SK-N-SH treated with all-trans-retinoic acid at 6 μM for 48 hours (cell line): ENCODE measurements around the gene SMYD2.
A peak's percentile ranks its signal among the peaks of the same experiment; 100 is the strongest.

Experiments used
- ATAC-seq: fragments of 200-7000 bp; cut with Tn5 transposase; 3 replicates; pipeline ENCODE4 v1.9.1; 2020; ENCODE audit warnings: mild to moderate bottlenecking, moderate library complexity
- ARNTL ChIP-seq: fragments of 450-650 bp; formaldehyde crosslinking; IDR thresholded peaks from 2 replicates; pipeline ENCODE4 v1.5.0; 2020; ENCODE audit warnings: low read depth, mild to moderate bottlenecking, moderate library complexity, borderline replicate concordance
- BACH2 ChIP-seq: fragments of 250-450 bp; sonication (Bioruptor Pico); IDR thresholded peaks from 2 replicates; pipeline ENCODE4 v1.9.0; 2021; ENCODE audit warnings: mild to moderate bottlenecking, borderline replicate concordance
- CREB5 ChIP-seq: fragments of 250-450 bp; sonication (Bioruptor Pico); IDR thresholded peaks from 2 replicates; pipeline ENCODE4 v1.5.1; 2020; ENCODE audit warnings: low read depth, mild to moderate bottlenecking, moderate library complexity
- CSDC2 ChIP-seq: fragments of 250-450 bp; sonication (Bioruptor Pico); IDR thresholded peaks from 2 replicates; pipeline ENCODE4 v1.5.0; 2020; ENCODE audit warnings: mild to moderate bottlenecking, moderate library complexity
- CSRNP3 ChIP-seq: fragments of 250-450 bp; sonication (Bioruptor Pico); IDR thresholded peaks from 2 replicates; pipeline ENCODE4 v1.5.1; 2021; ENCODE audit warnings: mild to moderate bottlenecking, moderate library complexity
- ESRRG ChIP-seq: fragments of 250-450 bp; sonication (Bioruptor Pico); IDR thresholded peaks from 2 replicates; pipeline ENCODE4 v1.6.1; 2021; ENCODE audit warnings: mild to moderate bottlenecking
- GLIS3 ChIP-seq: fragments of 250-450 bp; sonication (Bioruptor Pico); IDR thresholded peaks from 2 replicates; pipeline ENCODE4 v1.5.0; 2020; ENCODE audit warnings: mild to moderate bottlenecking, moderate library complexity
- ISL1 ChIP-seq: fragments of 250-450 bp; sonication (Bioruptor Pico); IDR thresholded peaks from 2 replicates; pipeline ENCODE4 v2.1.2; 2022; ENCODE audit warnings: mild to moderate bottlenecking, moderate library complexity
- OSR1 ChIP-seq: fragments of 250-450 bp; sonication (Bioruptor Pico); IDR thresholded peaks from 2 replicates; pipeline ENCODE4 v1.8.0; 2022; ENCODE audit warnings: moderate library complexity, mild to moderate bottlenecking, inconsistent platforms
- PATZ1 ChIP-seq: fragments of 250-450 bp; sonication (Bioruptor Pico); IDR thresholded peaks from 2 replicates; pipeline ENCODE4 v1.8.0; 2020; ENCODE audit warnings: mild to moderate bottlenecking, moderate library complexity, borderline replicate concordance
- PPARA ChIP-seq: fragments of 250-450 bp; sonication (Bioruptor Pico); IDR thresholded peaks from 2 replicates; pipeline ENCODE4 v1.5.0; 2020; ENCODE audit warnings: mild to moderate bottlenecking, borderline replicate concordance
- RARB ChIP-seq: fragments of 250-450 bp; sonication (Bioruptor Pico); IDR thresholded peaks from 2 replicates; pipeline ENCODE4 v1.8.0; 2021; ENCODE audit warnings: mild to moderate bottlenecking, moderate library complexity
- TCF4 ChIP-seq: fragments of 250-450 bp; sonication (Bioruptor Pico); IDR thresholded peaks from 2 replicates; pipeline ENCODE4 v1.8.0; 2021; ENCODE audit warnings: mild to moderate bottlenecking, moderate library complexity, borderline replicate concordance
- TOX ChIP-seq: fragments of 250-450 bp; sonication (Bioruptor Pico); IDR thresholded peaks from 2 replicates; pipeline ENCODE4 v1.8.0; 2021; ENCODE audit warnings: mild to moderate bottlenecking, moderate library complexity, borderline replicate concordance
- ZC3H10 ChIP-seq: fragments of 250-450 bp; sonication (Bioruptor Pico); IDR thresholded peaks from 2 replicates; pipeline ENCODE4 v1.5.1; 2021; ENCODE audit warnings: mild to moderate bottlenecking, moderate library complexity
- ZFP3 ChIP-seq: fragments of 250-450 bp; sonication (Bioruptor Pico); IDR thresholded peaks from 2 replicates; pipeline ENCODE4 v1.5.0; 2020; ENCODE audit warnings: mild to moderate bottlenecking, moderate library complexity
- ZFP30 ChIP-seq: fragments of 450-650 bp; formaldehyde crosslinking; IDR thresholded peaks from 2 replicates; pipeline ENCODE4 v1.5.0; 2022; ENCODE audit warnings: mild to moderate bottlenecking, moderate library complexity
- ZNF70 ChIP-seq: fragments of 450-650 bp; formaldehyde crosslinking; IDR thresholded peaks from 2 replicates; pipeline ENCODE4 v1.5.0; 2020; ENCODE audit warnings: mild to moderate bottlenecking, moderate library complexity
- ZNF8 ChIP-seq: fragments of 450-650 bp; formaldehyde crosslinking; IDR thresholded peaks from 2 replicates; pipeline ENCODE4 v1.5.0; 2020; ENCODE audit warnings: mild to moderate bottlenecking, moderate library complexity

SMYD2 gene

GRCh38 chr1:214372092-214372491 lies 91.1 kb downstream of the SMYD2 start (continued):
- no peak for TF ChIP-seq CSRNP3 (CRISPR knock-in tag)

GRCh38 chr1:214377485-214377884 lies 96.5 kb downstream of the SMYD2 start:
- ATAC-seq, result no peak
- TF ChIP-seq BACH2 (CRISPR knock-in tag) (no peak), PPARA (no peak), ZFP30 (CRISPR knock-in tag) (no peak), RARB (CRISPR knock-in tag) (no peak), ARNTL (CRISPR knock-in tag) (no peak), ZC3H10 (no peak), CSDC2 (CRISPR knock-in tag) (no peak), ZNF70 (CRISPR knock-in tag) (no peak), TOX (no peak), OSR1 (CRISPR knock-in tag) (no peak), ZFP3 (CRISPR knock-in tag) (no peak), ZNF8 (no peak), TCF4 (CRISPR knock-in tag) (no peak), GLIS3 (CRISPR knock-in tag) (no peak), CREB5 (CRISPR knock-in tag) (no peak), ESRRG (CRISPR knock-in tag) (no peak)
- TF ChIP-seq, all 23 proteins: peak for 0

GRCh38 chr1:214377886-214378285 lies 96.9 kb downstream of the SMYD2 start:
- TF ChIP-seq ESRRG (CRISPR knock-in tag) (no peak), CSDC2 (CRISPR knock-in tag) (peak; percentile 30; the same call in 1 of the 2 replicates), CREB5 (CRISPR knock-in tag) (no peak), PPARA (no peak), ZFP30 (CRISPR knock-in tag) (no peak), RARB (CRISPR knock-in tag) (no peak), OSR1 (CRISPR knock-in tag) (no peak), PATZ1 (CRISPR knock-in tag) (peak; percentile 35; the same call in 1 of the 2 replicates), GLIS3 (CRISPR knock-in tag) (0 out of 2 replicates have a peak, but pooled peaks have one; percentile 41), ZNF70 (CRISPR knock-in tag) (no peak)
- peak; percentile 71 for ATAC-seq

GRCh38 chr1:214378492-214378891 lies 97.5 kb downstream of the SMYD2 start:
- TF ChIP-seq CREB5 (CRISPR knock-in tag) (no peak), ISL1 (CRISPR knock-in tag) (no peak), ZNF8 (no peak), GLIS3 (CRISPR knock-in tag) (no peak), ZC3H10 (no peak), RARB (CRISPR knock-in tag) (no peak)
- ATAC-seq, result no peak
